Measurements from ENCODE around the gene FAM234A. TPM values are rescaled to one million over a fixed set of nuclear protein-coding genes. Genes with fewer than 3 reads are reported as not detected.

The FAM234A gene
- total RNA-seq, 1 experiment from 2014 or later = 94.9 TPM

GRCh38 chr16:276426-277077 is 41.9 kb downstream of the FAM234A start:
- no peak overlapping the region for H3K14ac ChIP-seq (ENCODE audit: insufficient read depth, low read length)
- H4K5ac ChIP-seq (ENCODE audit: insufficient read length, low read depth, low read length) = no peak overlapping the region
- H3K9me3 ChIP-seq (ENCODE audit: control insufficient read depth, low read depth, low read length) = no peaks in the 10 kb centered on the region
- H3K4ac ChIP-seq (ENCODE audit: low read depth, low read length) = no peak overlapping the region
- peaks cover 3% of the 10 kb centered on the region; the same call in 1 of the 2 replicates for H3K27me3 ChIP-seq (ENCODE audit: insufficient read depth, low read length)
- no peaks in the 10 kb centered on the region for H3K4me1 ChIP-seq (ENCODE audit: insufficient read depth, low read length)
- no peak overlapping the region for H2BK20ac ChIP-seq (ENCODE audit: low read depth, low read length, poor library complexity, severe bottlenecking)
- no peak overlapping the region for H2AK5ac ChIP-seq (ENCODE audit: insufficient read length, low read length)
- no peak overlapping the region for H3K23ac ChIP-seq (ENCODE audit: insufficient read length, low read depth, low read length)
- no peaks in the 10 kb centered on the region; a peak in 1 of 5 replicates for H3K9me3 Mint-ChIP-seq
- TF ChIP-seq CTCF (conservative IDR thresholded peaks at IDR 0.05) = no peak
- H2BK5ac ChIP-seq (ENCODE audit: insufficient read length, low read length) = no peak overlapping the region
- WGBS (ENCODE audit: extremely low coverage, insufficient read length, low lambda C conversion rate) = no CpG with 5 or more reads among the region's 20 CpGs
- no peaks in the 10 kb centered on the region for H3K79me1 ChIP-seq (ENCODE audit: insufficient read depth, low read depth, low read length, poor library complexity, severe bottlenecking)
- no peak overlapping the region for H3K4me2 ChIP-seq (ENCODE audit: insufficient read depth, insufficient read length, low read length)
- no peak overlapping the region for H3K56ac ChIP-seq (ENCODE audit: insufficient read length, low read depth, low read length)
- H3K79me2 ChIP-seq (ENCODE audit: insufficient read depth, low read length) = no peaks in the 10 kb centered on the region
- no peak overlapping the region for H3K9ac ChIP-seq (ENCODE audit: extremely low read depth, insufficient read length, low read length)
- H2BK12ac ChIP-seq (ENCODE audit: insufficient read length, low read depth, low read length) = no peak overlapping the region
- no peak overlapping the region for H3T11ph ChIP-seq (ENCODE audit: low read length)
- H2BK120ac ChIP-seq (ENCODE audit: low read depth, low read length, poor library complexity, severe bottlenecking) = no peak overlapping the region
- H3K18ac ChIP-seq (ENCODE audit: insufficient read length, low read depth, low read length) = no peak overlapping the region
- no peak overlapping the region for H4K91ac ChIP-seq (ENCODE audit: insufficient read length, low read depth, low read length)
- peaks cover 8% of the 10 kb centered on the region for H3K23me2 ChIP-seq (ENCODE audit: insufficient read length, low read depth, low read length, poor library complexity, severe bottlenecking)
- peak overlapping the region; percentile 58 to 79 for H3K4me3 Mint-ChIP-seq
- H4K8ac ChIP-seq (replicated peaks; ENCODE audit: insufficient read length, low read depth, low read length) = no peak overlapping the region
- no peak overlapping the region for H2BK15ac ChIP-seq (ENCODE audit: low read depth, low read length)
- H3K27ac Mint-ChIP-seq = no peak overlapping the region
- H3K27ac ChIP-seq (ENCODE audit: insufficient read length, low read depth, low read length) = no peak overlapping the region
- no peak overlapping the region for H2AFZ ChIP-seq (ENCODE audit: low read length)
- H3K36me3 Mint-ChIP-seq (ENCODE audit: insufficient read depth in 1 of 3, low read depth in 3 of 3) = no peaks in the 10 kb centered on the region
- no peaks in the 10 kb centered on the region for H4K20me1 ChIP-seq (ENCODE audit: control insufficient read depth, insufficient read depth, insufficient read length)
- H3K4me1 Mint-ChIP-seq = peaks cover 0 to 2% of the 10 kb centered on the region in 2 experiments; a peak in 1 of 4 replicates
- peaks cover 55% of the 10 kb centered on the region for H3K27me3 Mint-ChIP-seq (ENCODE audit: low read depth)
- DNase-seq = peak; percentile 34

Data from H9 (cell line).